HG03575 (cell line): ENCODE results near the gene DBF4.
"Not testable (repeated sequence)": the region's sequence is repeated elsewhere in the genome, so short reads cannot be mapped to it uniquely, and the experiment has no call there.

Experiments used
- ATAC-seq: cut with Tn5 transposase; IDR thresholded peaks from one replicate; pipeline ENCODE4 v1.9.1; 2021; ENCODE audit not compliant: unreplicated experiment, insufficient number of reproducible peaks, low FRiP score; ENCODE audit errors: extremely low read depth

DBF4 gene

GRCh38 chr7:87941138-87941537 is 64.8 kb downstream of the DBF4 start:
- ATAC-seq: no peak

GRCh38 chr7:87944547-87944946 is 68.3 kb downstream of the DBF4 start:
- no peak for ATAC-seq

- ATAC-seq: not testable (repeated sequence)
These were observed 69.6 kb downstream of the DBF4 start for GRCh38 chr7:87945926-87946325.

- no peak for ATAC-seq
These were observed 72.1 kb downstream of the DBF4 start for GRCh38 chr7:87948371-87948770.
